Urinary bladder (tissue), 4 donors: Measurements from ENCODE around the gene RIN3. TPM values are rescaled to one million over a fixed set of nuclear protein-coding genes. Genes with fewer than 3 reads are reported as not detected.

ENCODE experiments used
- DNase-seq: peaks from one replicate; pipeline ENCODE4 v3.0.0-alpha.2; 2015; ENCODE audit errors: extremely low spot score
- H3K27ac ChIP-seq: one replicate; pipeline ENCODE4 v1.5.1; 2013; ENCODE audit warnings: low read depth, mild to moderate bottlenecking, moderate library complexity
- H3K36me3 ChIP-seq: one replicate; pipeline ENCODE4 v1.6.1; 2013; ENCODE audit warnings: mild to moderate bottlenecking, moderate library complexity; ENCODE audit not compliant: insufficient read depth
- H3K4me1 ChIP-seq: one replicate; pipeline ENCODE4 v1.6.1; 2013; ENCODE audit warnings: mild to moderate bottlenecking, moderate library complexity; ENCODE audit not compliant: insufficient read depth
- H3K4me3 ChIP-seq: one replicate; pipeline ENCODE4 v1.5.1; 2013; ENCODE audit warnings: low read depth, low read length
- WGBS: extraction: QIAGEN DNeasy Blood & Tissue Kit; methylation state at CpG from one replicate; pipeline ENCODE4 v1.1.7; 2013; 5-methylcytosine and 5-hydroxymethylcytosine counted together
- polyA plus RNA-seq: library from polyadenylated mRNA; stranded (reverse); fragments of 200-250 nt; gene quantifications from one replicate; pipeline ENCODE4 v1.2.3, GENCODE V29; 2013
- total RNA-seq: library from RNA; depleted of rRNA; stranded (reverse); fragments of >200 nt; gene quantifications from one replicate; pipeline ENCODE4 v1.2.3, GENCODE V29; 2014
- donor health status: healthy with polysubstance abuse.
- donor health status: healthy.

Gene RIN3
- total and polyA plus RNA-seq, 2 donors = 9.1 to 21.7 TPM

DNA sequence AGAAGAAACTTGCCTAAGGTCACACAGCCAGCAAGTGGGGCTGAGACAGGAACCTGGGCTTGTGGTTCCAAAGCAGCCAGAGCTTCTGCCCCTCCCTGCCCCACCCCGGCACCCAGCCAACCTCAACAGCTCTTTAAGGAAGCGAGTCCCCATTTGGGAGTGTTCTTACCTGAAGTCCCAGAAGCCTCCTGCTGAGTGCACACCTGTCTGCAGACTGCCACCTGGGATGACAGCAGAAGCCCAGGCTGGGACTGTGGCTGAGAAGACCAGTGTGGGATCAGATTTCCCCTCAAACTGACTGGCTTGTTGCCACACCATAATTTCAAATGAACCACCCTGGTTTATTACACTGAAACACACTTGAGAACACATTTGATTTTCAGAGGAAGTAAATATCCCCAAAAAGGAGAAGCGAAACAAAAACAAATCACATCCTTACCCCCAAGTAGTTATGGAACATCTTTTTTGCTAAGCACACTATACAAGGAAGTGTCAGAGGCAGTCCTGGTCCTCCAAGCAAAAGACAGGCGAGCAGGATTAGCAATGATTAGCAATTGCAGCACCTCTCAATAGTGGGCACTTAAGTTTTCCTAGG, 6.3 kb upstream of the RIN3 start:
- H3K36me3 ChIP-seq = no peaks in the 10 kb centered on the region
- WGBS = 87% methylated on average over 4 of the region's 4 CpGs

DNA sequence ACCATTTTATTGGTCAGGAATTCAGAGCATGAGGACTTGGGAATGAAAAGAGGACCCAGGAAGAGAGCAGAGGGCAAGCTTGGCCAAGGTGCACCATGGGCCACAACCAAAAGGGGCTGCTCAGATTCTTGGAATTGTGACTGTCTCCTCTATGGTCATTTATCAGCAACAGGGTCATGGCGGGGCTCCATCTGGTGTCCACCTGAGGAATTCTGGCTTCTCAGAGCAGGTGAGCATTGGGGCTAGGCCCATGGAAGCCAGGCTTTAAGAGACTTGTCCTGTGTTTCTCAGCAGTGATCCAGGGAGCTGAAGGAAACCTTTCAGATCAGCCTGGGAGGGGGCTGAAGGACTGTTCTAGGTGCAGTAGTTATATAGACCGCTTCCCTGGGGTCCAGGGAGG, 2.6 kb upstream of the RIN3 start:
- H3K27ac ChIP-seq = no peak overlapping the region
- DNase-seq = no peak
- no peak overlapping the region for H3K4me3 ChIP-seq
- H3K4me1 ChIP-seq = peaks cover 2% of the 10 kb centered on the region
- WGBS = 98% methylated on average over 2 of the region's 2 CpGs
- no peaks in the 10 kb centered on the region for H3K36me3 ChIP-seq

More for the DNA sequence above, 6.3 kb upstream of the RIN3 start:
- DNase-seq = no peak
- Histone ChIP-seq H3K4me3 (no peak overlapping the region), H3K27ac (no peak overlapping the region), H3K4me1 (no peaks in the 10 kb centered on the region)

DNA sequence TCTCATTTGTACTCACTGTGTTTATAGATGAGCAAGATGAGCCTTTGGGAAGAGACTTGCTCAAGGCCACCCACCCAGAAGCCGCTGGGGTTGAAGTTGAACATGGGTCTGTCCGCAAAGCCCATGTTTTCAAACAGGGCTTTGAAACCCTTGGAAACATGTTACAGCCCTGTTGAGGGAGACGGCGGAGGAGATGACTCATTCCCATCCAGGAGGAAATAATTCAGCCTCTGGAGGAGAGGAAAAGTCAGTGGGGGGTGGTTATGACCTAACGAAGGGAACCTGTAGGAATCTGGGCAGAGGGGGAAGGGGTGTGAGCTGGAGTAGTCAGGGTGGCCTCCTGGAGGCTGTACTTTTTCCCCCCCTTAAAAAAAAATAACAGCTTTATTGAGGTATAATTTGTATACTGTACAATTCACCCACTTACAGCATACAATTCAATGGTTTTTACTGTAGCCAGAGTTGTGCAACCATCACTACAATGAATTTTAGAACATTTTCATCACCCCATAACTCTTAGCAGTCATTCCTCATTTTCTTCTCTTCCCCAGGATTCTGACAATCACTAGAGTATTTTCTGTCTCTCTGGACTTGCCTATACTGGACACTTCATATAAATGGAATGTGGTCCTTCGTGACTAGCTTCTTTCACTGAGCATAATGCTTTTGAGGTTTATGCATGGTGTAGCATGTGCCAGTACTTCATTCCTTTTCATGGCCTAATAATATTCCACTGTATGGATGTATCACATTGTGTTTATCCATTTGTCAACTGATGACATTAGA, 1.9 kb upstream of the RIN3 start:
- peaks cover 2% of the 10 kb centered on the region for H3K4me1 ChIP-seq
- WGBS = 35% methylated on average over 6 of the region's 6 CpGs
- no peak overlapping the region for H3K27ac ChIP-seq
- no peak for DNase-seq
- no peaks in the 10 kb centered on the region for H3K36me3 ChIP-seq
- no peak overlapping the region for H3K4me3 ChIP-seq

DNA sequence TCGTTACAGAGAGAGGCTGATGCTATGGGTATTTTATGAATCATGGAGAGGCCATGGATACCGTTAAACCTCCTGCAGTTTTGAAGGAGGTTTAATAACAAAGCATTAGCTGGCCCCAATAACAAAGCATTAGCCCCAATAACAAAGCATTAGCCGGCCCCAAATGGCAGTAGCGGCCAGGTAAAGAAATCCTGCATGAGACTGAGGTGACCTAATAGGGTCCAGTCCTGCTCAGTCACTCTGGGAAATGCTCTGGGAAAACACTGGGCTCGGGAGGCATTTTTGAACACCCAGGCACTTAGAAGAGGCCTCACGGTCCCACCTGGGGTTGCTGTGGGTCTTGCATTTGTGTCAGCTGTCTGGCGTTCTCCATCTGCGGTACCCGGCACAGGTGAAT, 776 bp upstream of the RIN3 start:
- Histone ChIP-seq H3K4me1 (peaks cover 2% of the 10 kb centered on the region), H3K36me3 (no peaks in the 10 kb centered on the region), H3K27ac (no peak overlapping the region), H3K4me3 (peak overlapping the region; percentile 56)
- WGBS = 82% methylated on average over 9 of the region's 9 CpGs
- no peak for DNase-seq

DNA sequence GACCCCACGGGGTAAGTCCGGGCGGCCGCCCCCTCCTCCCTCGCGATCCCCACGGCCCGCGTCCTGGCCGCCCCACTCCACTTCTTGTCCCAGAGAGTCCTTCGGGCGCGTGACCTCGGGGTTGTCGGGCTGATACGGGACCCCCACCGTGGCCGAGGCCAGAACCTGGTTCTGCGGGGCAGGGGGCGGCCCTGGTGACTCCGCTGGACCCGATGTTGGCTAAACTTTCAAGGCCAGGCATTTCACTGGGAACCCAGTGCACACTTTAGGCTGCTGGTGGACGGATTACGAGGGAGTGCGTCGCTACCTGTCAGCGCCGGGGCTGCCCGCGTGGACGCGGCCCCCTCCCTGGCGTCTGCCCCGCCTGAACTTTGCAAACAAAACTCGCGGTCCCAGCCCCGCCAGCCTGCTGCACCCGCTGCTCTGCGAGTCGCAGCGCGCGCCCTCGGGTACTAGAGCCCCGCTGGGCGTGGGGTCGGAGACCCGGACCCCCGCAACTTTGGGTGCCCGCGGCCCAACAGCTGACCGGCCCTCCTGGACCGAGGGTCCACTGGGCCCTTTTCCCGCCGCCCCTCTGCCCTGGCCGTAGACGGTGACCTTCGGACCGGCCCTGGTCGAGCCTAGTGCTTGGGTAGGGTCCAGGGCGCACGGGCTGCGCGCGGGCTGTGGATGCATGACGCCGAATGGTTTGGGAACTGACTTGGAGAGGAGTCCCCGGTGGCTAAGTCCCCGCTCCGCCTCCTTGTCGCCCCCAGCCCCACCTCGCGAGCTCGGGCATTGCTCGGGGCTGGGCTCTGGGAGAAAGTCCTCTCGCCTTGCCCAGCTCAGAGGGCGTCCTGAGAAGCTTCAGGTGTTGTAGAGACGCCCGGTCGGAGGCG, 624 bp downstream of the RIN3 start:
- Histone ChIP-seq H3K4me1 (peaks cover 2% of the 10 kb centered on the region), H3K36me3 (no peaks in the 10 kb centered on the region), H3K4me3 (peak overlapping the region; percentile 56), H3K27ac (peak overlapping the region; percentile 28)
- DNase-seq = no peak
- WGBS = 4% methylated on average over 81 of the region's 81 CpGs

DNA sequence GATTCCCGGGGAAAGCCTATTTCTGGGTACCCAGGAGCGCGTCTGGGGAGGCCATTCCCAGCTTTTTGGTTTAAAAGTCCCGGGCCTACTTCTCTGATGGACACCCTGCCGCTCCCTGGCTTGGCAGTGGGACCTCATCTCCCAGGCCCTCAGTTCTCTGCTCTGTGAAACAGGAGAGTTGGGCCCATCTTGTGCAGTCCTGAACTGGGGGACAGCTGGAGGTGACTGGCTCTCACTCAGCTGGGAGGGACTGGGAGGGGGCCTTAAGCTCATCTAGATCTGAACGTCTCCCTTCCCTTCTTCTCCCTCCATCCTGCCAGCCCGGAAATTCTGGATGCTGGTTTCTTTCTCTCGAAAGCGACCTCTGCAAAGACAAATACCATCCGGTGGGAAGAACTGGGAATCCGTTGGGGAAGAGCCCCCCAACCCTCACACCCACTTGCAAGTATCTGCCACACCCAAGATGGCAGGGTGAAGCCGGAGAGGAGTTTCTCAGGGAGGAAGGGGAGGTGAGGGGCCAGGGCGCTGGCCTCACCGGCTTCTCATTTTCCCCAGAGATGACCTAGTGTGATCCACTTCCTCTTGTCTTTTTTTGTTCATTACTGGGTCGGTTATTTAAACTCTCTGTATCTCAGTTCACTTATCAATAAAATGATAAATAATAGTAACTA, 1.4 kb downstream of the RIN3 start:
- Histone ChIP-seq H3K27ac (no peak overlapping the region), H3K4me3 (peak overlapping the region; percentile 56), H3K4me1 (peaks cover 2% of the 10 kb centered on the region), H3K36me3 (no peaks in the 10 kb centered on the region)
- no peak for DNase-seq
- WGBS = 53% methylated on average over 15 of the region's 15 CpGs

DNA sequence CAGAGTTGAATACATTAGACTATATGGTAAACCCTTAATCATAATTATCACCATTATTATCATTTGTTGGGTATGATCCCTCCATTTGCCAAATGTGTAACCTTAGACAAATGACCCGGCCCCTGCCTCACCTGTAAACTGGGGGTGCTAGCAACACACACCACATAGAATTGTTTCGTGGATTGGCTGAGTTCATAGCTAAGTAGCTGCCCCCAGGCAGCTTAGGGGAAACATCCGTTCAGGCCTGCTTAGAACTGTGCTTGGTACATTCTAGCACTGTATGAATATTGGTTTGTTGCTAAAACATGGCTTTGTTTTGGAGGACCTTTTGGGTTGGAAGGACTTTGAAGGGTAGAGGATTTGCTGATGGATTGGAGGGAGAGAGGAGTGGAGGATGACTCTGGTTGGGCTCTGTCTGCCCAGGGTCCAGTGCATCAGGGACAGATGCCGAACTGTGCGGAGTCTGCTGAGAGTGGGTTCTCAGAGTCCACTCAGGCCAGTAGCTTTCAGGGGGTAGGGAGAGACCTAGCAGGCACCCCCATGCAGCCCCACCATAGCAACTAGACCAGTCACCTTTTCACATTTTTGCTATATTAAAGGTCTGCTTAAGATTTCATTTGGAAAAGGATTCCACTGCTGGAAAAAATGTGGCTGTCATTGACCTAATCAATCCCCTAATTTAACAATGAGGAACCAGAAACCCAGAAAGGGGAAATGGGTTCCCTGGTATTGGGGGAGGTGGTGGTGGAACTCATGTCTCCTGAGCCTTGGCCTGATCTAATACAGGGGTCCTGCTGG, 2.2 kb downstream of the RIN3 start:
- WGBS = 92% methylated on average over 5 of the region's 5 CpGs
- Histone ChIP-seq H3K4me3 (no peak overlapping the region), H3K4me1 (peaks cover 2% of the 10 kb centered on the region), H3K27ac (no peak overlapping the region), H3K36me3 (no peaks in the 10 kb centered on the region)
- DNase-seq = no peak

DNA sequence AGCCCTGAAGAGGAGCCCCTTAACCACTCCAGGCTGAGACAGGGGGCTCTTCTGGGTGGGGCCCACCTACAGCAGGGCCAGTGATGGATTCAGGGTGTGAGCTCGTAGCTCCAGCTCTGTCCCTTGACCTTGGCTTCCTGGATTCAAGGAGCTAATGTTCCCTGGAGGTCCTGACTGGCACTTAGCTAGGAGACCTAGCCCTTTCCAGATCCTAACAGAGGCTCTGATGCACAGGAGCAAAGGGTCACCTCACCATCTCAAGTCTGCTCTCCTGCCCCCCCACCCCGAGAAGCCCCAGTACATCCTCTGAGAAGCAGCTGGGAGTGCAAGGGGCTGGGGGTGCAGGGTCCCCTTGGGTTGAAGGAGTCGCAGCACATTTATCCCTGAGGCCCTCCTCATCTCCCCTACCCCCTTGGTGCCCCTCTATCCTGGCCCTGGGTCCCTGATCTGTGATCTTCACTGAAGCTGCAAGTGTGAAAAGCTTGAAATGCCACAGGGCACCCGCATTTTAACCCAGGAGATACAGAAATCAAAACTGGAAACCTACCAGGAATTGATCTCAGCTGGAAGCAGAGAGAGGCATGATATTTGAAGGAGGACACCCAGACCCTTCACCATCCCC, 2.9 kb downstream of the RIN3 start:
- Histone ChIP-seq H3K36me3 (no peaks in the 10 kb centered on the region), H3K4me1 (peaks cover 2% of the 10 kb centered on the region), H3K27ac (no peak overlapping the region), H3K4me3 (no peak overlapping the region)
- DNase-seq = no peak
- 90% methylated on average over 4 of the region's 4 CpGs for WGBS

DNA sequence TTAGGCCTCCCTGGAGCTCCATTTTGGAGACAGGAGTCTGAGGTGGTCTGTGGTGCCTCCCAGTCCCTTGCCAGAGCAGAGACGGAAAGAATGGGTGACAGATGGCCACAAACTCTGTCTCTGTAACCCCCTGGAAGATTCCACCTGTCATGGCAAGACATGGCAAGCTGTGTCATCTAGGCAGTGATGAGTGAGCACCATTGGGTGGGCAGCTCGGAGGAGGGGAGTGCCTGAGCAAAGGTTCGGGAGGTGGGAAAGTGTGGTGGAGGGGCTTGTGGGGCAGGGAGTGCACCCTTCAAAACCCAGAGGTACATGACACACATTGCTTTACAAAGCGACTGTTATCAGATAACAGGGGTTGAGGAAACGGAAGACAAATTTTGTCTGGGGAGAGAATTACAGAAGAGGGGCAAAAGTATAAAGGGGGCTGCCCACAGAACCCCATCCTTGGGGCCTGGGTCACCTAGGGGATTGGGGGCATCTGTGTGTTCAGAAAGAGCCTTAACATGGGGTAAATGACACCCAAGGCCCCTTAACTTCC, 3.5 kb downstream of the RIN3 start:
- Histone ChIP-seq H3K4me1 (peaks cover 2% of the 10 kb centered on the region), H3K36me3 (no peaks in the 10 kb centered on the region), H3K4me3 (no peak overlapping the region), H3K27ac (no peak overlapping the region)
- no peak for DNase-seq
- WGBS = 89% methylated on average over 5 of the region's 5 CpGs

DNA sequence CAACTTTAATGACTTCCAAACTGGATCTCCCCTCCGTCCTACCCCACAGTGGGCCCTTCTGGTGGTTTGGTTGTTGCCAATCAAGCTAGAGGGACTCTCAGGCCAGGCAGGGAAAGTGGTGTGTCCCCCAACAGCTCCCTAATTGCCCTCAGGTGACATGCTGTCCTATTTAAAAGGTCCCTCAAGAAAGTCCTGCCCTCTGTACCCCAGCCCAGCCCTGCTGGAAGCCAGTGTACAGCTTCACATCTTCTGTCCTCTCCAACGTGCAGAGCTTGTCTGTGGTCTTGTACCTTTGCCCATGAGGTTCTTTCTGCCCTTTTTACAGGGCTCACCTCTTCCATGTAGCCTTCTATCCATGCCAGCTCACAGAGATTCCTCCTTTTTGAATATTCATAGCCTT, 4.2 kb downstream of the RIN3 start:
- DNase-seq = no peak
- no peak overlapping the region for H3K27ac ChIP-seq
- no peak overlapping the region for H3K4me3 ChIP-seq
- peaks cover 2% of the 10 kb centered on the region for H3K4me1 ChIP-seq
- no peaks in the 10 kb centered on the region for H3K36me3 ChIP-seq
- WGBS = 82% methylated on average over 2 of the region's 2 CpGs

DNA sequence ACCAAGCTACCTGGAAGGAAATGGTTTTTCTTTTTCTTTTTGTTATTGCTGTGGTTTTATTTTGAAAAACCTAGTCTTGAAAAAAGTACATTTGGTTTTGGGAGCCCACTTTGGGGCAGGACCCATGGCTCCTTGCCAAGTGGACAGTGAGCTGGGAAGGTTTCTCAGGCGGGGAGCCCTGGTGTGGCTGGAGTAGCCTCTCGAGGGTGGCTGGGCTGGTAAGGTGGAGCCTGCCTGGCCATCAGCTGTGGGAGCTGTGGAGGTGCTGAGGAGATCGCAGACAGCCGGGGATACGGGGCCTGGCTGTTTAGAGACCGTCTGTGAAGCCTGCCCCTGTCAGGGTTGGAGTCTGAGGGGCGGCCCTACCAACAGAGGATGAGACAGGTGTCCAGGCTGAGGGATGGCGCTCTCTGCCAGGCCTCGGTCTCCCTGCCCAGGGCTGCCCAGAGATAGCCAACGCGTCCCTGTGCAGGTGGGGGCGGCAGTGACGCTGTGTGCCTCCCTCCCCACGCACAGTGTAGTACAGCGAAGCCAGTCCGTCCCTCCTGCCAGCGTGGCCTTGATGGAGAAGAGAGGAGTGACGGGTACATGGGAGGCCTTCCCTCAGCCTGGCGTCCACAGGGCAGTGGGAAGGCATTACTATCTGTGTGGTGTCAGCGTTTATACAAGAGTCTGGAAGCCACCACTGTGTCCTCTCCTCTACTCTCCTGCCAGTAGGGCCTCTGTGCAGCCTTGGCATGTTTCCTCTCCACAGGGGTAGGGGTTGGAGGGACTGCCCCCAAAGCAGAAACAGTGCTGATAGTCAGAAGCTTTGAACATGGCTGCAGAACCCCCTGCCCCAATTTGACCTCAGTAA, 5.9 kb downstream of the RIN3 start:
- no peaks in the 10 kb centered on the region for H3K36me3 ChIP-seq
- no peak for DNase-seq
- WGBS = 87% methylated on average over 20 of the region's 20 CpGs
- H3K4me1 ChIP-seq = peaks cover 2% of the 10 kb centered on the region
- H3K4me3 ChIP-seq = no peak overlapping the region
- H3K27ac ChIP-seq = no peak overlapping the region
